Duodenal mucosa (tissue), 2 donors: ENCODE measurements around the gene SGMS2.

Experiments used
- H3K27ac ChIP-seq: one replicate; pipeline ENCODE4 v1.7.0; 2013; ENCODE audit warnings: low read depth, low read length
- H3K27me3 ChIP-seq, 2 donors: one replicate each; pipeline ENCODE4 v1.7.0; 2013; ENCODE audit warnings: low read length in 2 of 2, control low read depth in 1 of 2; ENCODE audit not compliant: insufficient read depth in 2 of 2, control insufficient read depth in 1 of 2
- H3K36me3 ChIP-seq, 2 donors: one replicate each; pipeline ENCODE4 v1.7.0; 2013; ENCODE audit warnings: low read length in 2 of 2, control low read depth in 1 of 2; ENCODE audit not compliant: insufficient read depth in 2 of 2, control insufficient read depth in 1 of 2
- H3K4me1 ChIP-seq, 2 donors: one replicate each; pipeline ENCODE4 v1.7.0; 2013; ENCODE audit warnings: low read length in 2 of 2, control low read depth in 1 of 2; ENCODE audit not compliant: insufficient read depth in 2 of 2, control insufficient read depth in 1 of 2
- H3K4me3 ChIP-seq, 2 donors: one replicate each; pipeline ENCODE4 v1.7.0; 2013; ENCODE audit warnings: low read length in 2 of 2, low read depth in 1 of 2
- H3K9ac ChIP-seq, 2 donors: one replicate each; pipeline ENCODE4 v1.7.0; 2013; ENCODE audit warnings: low read length in 2 of 2, low read depth in 1 of 2
- H3K9me3 ChIP-seq, 2 donors: one replicate each; pipeline ENCODE4 v1.7.0; 2013; ENCODE audit warnings: low read length in 2 of 2, control low read depth in 1 of 2; ENCODE audit not compliant: control insufficient read depth in 1 of 2

The SGMS2 gene

DNA sequence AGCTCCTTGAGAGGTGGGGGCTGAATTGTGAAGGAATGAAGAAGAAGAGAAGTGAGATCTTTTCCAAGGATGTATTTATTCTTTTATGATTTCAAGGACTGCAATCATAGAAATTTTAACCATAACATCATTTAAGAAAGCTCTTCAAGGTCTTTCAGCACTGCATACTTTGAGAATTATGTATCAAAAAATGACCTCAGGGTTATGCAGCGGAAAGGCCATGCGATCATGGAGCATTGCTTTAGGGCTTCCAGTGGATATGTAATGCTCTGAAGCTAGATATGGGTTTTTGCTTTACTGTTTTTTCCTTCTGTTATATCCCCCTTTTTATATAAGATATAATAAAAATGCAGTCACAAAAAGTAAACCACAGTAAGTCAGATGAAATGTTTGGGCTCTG is 38.7 kb downstream of the SGMS2 start:
- Histone ChIP-seq H3K27me3 (no peaks in the 10 kb centered on the region), H3K4me3 (no peak overlapping the region), H3K4me1 (peaks cover 0 to 12% of the 10 kb centered on the region in 2 donors), H3K36me3 (no peaks in the 10 kb centered on the region), H3K9me3 (no peaks in the 10 kb centered on the region), H3K27ac (no peak overlapping the region), H3K9ac (no peak overlapping the region)

DNA sequence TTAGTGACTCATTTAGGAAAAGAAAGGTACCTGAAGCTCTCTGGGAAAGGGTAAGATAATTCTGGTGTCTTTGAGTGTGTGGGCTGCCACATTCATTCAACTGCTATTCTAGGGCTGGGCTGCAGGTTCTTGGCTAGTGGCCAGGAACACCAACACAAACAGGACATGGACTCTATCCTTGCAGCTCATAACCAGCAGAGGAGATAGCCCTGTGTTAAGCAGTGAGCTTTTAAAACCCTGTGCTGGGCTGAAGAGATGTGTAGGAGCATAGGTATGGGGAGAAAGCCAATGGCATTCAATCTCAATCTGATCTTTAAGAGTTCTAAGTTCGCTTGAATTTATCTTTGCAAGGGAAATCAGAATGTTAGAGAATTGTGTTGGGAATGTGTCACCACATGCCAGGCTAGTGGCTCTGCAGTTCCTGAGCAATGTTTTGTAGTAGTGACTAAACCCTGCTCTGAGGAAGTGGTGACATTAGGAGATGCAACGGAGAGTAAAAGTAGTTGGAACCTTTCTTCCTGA is 39.2 kb downstream of the SGMS2 start:
- Histone ChIP-seq H3K9ac (no peak overlapping the region), H3K27ac (no peak overlapping the region), H3K36me3 (no peaks in the 10 kb centered on the region)

DNA sequence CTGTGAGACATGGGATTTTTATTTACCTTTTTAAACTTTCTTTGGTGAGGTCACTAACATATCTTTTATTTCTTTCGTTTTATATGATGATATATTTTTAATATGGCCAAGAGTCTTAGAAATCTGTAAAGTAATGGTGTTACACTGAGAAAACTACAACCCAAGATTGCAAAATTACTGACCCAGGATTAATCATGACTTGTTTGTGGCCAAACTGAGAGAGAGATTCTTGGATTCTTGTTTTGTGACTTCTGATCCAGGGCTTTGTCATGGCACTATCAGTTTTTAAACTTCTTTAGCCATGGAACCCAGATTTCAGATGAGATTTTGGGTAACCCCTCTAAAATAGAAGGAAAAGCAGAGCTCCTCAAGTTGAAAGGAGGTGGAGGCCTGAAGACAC is 42.0 kb downstream of the SGMS2 start:
- H3K27me3 ChIP-seq = no peaks in the 10 kb centered on the region

More for the DNA sequence above, 39.2 kb downstream of the SGMS2 start:
- Histone ChIP-seq H3K27me3 (no peaks in the 10 kb centered on the region), H3K4me3 (no peak overlapping the region), H3K4me1 (peaks cover 0 to 12% of the 10 kb centered on the region in 2 donors), H3K9me3 (no peaks in the 10 kb centered on the region)

DNA sequence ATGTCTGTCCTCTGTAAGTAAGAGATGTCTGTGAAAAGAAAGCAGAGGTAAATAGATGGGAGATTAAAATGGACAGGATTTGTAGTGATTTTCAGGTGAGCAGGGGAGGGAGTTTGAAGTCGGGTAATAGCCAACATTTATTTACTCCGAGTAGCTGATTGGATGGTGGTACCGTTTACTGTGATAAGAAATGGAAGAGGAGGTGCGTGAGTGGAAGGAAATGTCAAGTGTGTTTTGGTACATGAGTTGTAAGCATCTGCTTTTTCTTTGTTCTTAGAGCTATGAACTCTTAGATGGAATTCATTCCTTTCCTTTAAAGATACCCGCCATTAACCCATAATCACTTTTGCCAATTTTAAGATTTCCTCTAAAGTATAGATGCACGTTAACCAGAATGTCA is 45.5 kb downstream of the SGMS2 start:
- H3K36me3 ChIP-seq = no peaks in the 10 kb centered on the region
- H3K4me3 ChIP-seq = no peak overlapping the region
- no peaks in the 10 kb centered on the region for H3K4me1 ChIP-seq
- no peak overlapping the region for H3K27ac ChIP-seq
- no peak overlapping the region for H3K9ac ChIP-seq
- no peaks in the 10 kb centered on the region for H3K27me3 ChIP-seq
- no peaks in the 10 kb centered on the region for H3K9me3 ChIP-seq

More for the DNA sequence above, 42.0 kb downstream of the SGMS2 start:
- no peaks in the 10 kb centered on the region for H3K36me3 ChIP-seq
- H3K4me3 ChIP-seq = no peak overlapping the region
- peaks cover 0 to 12% of the 10 kb centered on the region in 2 donors for H3K4me1 ChIP-seq
- H3K9ac ChIP-seq = no peak overlapping the region
- no peaks in the 10 kb centered on the region for H3K9me3 ChIP-seq
- no peak overlapping the region for H3K27ac ChIP-seq

DNA sequence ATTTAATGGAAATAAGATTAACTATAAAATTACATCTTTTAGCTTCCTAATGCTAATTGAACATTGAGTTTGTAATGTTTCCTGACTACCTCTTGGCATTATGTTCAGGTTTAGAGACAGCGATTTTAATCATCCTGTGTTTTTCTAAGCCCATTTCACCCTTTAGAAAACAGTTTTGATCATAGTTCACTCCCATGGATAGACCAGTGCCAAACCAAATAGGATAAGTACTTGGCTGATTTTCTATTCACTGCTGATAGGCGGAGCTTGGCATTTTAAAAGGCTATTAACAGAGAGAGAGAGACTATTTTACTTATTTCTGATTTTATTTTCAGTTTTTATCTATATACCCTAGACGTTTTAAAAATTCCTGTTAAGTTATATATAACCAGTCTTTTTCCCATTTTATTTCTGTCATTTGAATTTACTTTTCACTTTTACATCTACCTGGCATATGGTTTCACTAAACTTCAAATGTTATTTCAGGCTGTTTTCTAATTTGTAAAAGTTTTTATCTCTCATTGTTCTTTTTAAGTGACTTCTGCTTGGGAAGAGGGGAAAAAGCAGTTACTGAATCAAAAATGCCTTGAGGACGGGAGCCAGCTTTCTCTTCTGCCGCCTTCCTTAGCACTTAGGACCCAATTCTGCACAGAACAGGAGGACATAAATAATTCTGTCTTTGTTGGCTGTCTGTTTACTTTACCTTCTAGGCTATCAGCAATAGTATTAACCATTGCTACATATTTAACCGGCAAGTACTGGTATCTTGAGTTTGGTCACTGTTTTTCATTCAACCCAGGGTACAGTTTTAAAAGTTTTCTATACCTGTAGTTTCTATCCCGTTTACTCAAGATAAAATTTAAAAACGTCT is 46.4 kb downstream of the SGMS2 start:
- no peak overlapping the region for H3K9ac ChIP-seq
- peak overlapping the region in 1 of 2 donors; percentile 14 for H3K4me3 ChIP-seq
- no peaks in the 10 kb centered on the region for H3K27me3 ChIP-seq
- H3K9me3 ChIP-seq = no peaks in the 10 kb centered on the region
- peaks cover 0 to 5% of the 10 kb centered on the region in 2 donors for H3K4me1 ChIP-seq
- no peaks in the 10 kb centered on the region for H3K36me3 ChIP-seq
- H3K27ac ChIP-seq = no peak overlapping the region

DNA sequence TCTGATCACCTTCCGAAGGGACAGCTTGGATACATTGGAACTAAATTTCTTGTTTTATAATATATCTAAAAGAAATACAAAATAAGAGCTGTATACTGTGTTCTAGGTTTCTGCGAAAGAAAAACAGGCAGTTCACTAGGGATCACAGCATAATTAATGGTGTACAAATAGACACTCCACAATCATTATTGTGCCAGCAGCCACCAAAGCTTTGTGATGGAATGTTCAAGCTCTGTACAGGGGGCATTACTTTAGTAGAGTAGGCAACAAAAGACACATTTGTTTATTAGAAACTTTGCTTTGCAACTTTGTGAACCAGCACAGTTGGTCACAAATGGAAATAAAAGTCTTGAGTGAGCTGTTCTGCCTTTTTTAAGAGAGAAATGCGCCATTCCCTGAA is 49.3 kb downstream of the SGMS2 start:
- Histone ChIP-seq H3K4me1 (peaks cover 0 to 5% of the 10 kb centered on the region in 2 donors), H3K27ac (no peak overlapping the region), H3K9ac (no peak overlapping the region), H3K27me3 (no peaks in the 10 kb centered on the region), H3K9me3 (no peaks in the 10 kb centered on the region), H3K36me3 (no peaks in the 10 kb centered on the region), H3K4me3 (no peak overlapping the region)

DNA sequence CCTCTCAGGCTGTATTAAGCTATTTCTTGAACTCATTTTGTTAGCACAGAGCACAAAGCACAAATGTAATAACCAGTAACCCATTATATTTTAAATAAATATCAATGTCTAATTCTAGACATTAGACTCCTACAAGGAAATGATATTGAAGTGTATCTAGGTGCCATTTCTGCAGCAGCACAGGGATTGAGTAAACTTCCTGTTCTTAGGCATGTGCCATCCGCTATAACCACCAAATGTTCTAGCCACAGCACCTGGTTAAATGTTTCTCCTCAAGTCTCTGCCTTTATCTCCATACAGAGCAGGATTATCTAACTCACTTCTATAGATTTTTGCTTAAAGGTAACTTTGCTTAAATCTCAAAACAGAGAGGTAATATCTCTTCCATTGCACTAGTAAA is 51.4 kb downstream of the SGMS2 start:
- Histone ChIP-seq H3K27ac (no peak overlapping the region), H3K4me1 (peaks cover 0 to 5% of the 10 kb centered on the region in 2 donors), H3K9me3 (no peaks in the 10 kb centered on the region), H3K27me3 (no peaks in the 10 kb centered on the region), H3K9ac (no peak overlapping the region), H3K36me3 (no peaks in the 10 kb centered on the region), H3K4me3 (no peak overlapping the region)

DNA sequence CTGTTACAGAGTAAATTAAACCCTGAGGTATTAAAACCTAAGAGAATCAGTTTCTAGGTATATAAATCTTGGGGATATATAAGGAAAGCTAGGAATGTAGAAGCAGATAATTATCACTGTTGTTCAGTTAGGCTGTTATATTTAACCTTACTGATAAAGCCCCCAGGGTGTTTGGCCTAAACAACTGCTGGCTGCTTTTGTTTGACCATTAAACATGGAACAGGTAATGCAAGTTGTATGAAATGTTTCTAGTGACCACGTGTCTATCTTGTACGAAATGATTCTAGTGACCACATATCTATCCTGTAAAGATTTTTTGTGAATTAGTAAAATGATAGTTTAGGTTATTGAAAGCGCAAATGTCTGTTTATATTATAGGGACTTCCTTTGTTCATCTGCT is 52.6 kb downstream of the SGMS2 start:
- H3K36me3 ChIP-seq = no peaks in the 10 kb centered on the region
- peaks cover 0 to 5% of the 10 kb centered on the region in 2 donors for H3K4me1 ChIP-seq
- H3K27me3 ChIP-seq = no peaks in the 10 kb centered on the region
- H3K9me3 ChIP-seq = no peaks in the 10 kb centered on the region
- H3K27ac ChIP-seq = no peak overlapping the region
- H3K9ac ChIP-seq = no peak overlapping the region
- H3K4me3 ChIP-seq = no peak overlapping the region

GRCh38 chr4:107885865-107886264 is 61.1 kb downstream of the SGMS2 start:
- no peak overlapping the region for H3K9ac ChIP-seq
- no peaks in the 10 kb centered on the region for H3K36me3 ChIP-seq
- peaks cover 3 to 13% of the 10 kb centered on the region in 2 donors for H3K9me3 ChIP-seq
- no peaks in the 10 kb centered on the region for H3K4me1 ChIP-seq
- H3K4me3 ChIP-seq = no peak overlapping the region
- H3K27me3 ChIP-seq = no peaks in the 10 kb centered on the region
- H3K27ac ChIP-seq = no peak overlapping the region

- H3K36me3 ChIP-seq = no peaks in the 10 kb centered on the region
- H3K9me3 ChIP-seq = peaks cover 3 to 13% of the 10 kb centered on the region in 2 donors
- H3K27me3 ChIP-seq = no peaks in the 10 kb centered on the region
- no peak overlapping the region for H3K9ac ChIP-seq
- H3K4me1 ChIP-seq = no peaks in the 10 kb centered on the region
- no peak overlapping the region for H3K27ac ChIP-seq
- H3K4me3 ChIP-seq = no peak overlapping the region
Observed at GRCh38 chr4:107888237-107888636, 63.5 kb downstream of the SGMS2 start.
